ENCODE results near the gene BRAT1.

BRAT1 gene

DNA sequence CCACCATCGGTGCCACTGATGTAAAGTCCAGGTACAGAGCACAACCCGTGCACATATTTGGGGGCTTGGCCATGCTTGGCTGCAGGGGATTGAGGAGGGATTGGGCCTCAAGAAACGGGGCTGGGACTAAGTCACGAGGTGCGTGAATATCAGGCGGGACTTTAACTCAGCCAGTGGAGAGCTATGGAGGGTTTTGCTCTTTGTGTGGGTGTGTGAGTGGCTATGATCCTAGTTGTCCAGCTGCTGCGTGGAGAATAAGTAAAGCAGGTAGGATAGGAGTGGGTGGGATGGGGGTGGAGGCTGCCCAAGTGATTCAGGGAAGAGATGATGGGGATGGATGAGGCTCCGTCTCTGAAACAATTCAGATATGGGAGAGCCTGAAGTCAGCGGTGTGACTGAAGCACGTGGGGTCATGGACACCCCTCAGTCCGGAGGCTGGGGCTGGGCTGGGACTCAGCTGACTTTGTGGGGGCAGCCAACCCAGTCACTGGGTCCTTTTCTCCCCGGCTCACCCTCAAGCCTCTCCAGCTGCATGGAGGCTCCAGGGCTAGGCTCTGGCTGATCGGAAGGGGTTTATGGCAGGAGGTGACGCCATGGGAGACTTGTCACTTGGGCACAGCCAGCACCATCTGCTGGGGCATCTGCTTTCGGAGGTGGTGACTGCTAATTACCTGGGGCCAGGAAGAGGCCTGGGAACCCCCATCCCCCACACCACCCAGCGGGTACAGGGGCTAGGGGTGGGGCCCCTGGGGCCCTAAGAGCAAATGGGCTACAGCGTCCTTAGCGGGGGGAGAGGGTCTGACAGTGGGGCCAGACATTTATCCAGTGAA is 37.4 kb downstream of the BRAT1 start:
- Histone ChIP-seq H3K9ac (ENCODE audit: low read depth, low read length, poor library complexity, severe bottlenecking) (no peak overlapping the region), H3K9me2 (replicated peaks; ENCODE audit: low read depth, low read length) (no peaks in the 10 kb centered on the region), H2AFZ (ENCODE audit: low read length) (no peak overlapping the region), H3K27me3 (ENCODE audit: insufficient read depth, low read length, poor library complexity, severe bottlenecking) (no peaks in the 10 kb centered on the region), H3K4me2 (ENCODE audit: low read depth, low read length, poor library complexity, severe bottlenecking) (peak overlapping the region; percentile 85), H4K20me1 (ENCODE audit: insufficient read depth, low read length, poor library complexity, severe bottlenecking) (no peaks in the 10 kb centered on the region), H3F3A (ENCODE audit: low read depth) (no peaks in the 10 kb centered on the region), H3K79me2 (ENCODE audit: insufficient read depth, low read length) (no peaks in the 10 kb centered on the region), H3K9me3 (ENCODE audit: insufficient read depth, low read depth, low read length) (no peaks in the 10 kb centered on the region), H3K4me3 (ENCODE audit: low read length, poor library complexity, severe bottlenecking) (peak overlapping the region; percentile 69), H3K4me1 (ENCODE audit: insufficient read depth, low read length, poor library complexity, severe bottlenecking) (peaks cover 32% of the 10 kb centered on the region), H3K36me3 (ENCODE audit: insufficient read depth, low read length) (no peaks in the 10 kb centered on the region)
- no peak for TF ChIP-seq EZH2phosphoT487 (IDR thresholded peaks at IDR 0.05; ENCODE audit: borderline replicate concordance)
- TF ChIP-seq, protein P1, sequence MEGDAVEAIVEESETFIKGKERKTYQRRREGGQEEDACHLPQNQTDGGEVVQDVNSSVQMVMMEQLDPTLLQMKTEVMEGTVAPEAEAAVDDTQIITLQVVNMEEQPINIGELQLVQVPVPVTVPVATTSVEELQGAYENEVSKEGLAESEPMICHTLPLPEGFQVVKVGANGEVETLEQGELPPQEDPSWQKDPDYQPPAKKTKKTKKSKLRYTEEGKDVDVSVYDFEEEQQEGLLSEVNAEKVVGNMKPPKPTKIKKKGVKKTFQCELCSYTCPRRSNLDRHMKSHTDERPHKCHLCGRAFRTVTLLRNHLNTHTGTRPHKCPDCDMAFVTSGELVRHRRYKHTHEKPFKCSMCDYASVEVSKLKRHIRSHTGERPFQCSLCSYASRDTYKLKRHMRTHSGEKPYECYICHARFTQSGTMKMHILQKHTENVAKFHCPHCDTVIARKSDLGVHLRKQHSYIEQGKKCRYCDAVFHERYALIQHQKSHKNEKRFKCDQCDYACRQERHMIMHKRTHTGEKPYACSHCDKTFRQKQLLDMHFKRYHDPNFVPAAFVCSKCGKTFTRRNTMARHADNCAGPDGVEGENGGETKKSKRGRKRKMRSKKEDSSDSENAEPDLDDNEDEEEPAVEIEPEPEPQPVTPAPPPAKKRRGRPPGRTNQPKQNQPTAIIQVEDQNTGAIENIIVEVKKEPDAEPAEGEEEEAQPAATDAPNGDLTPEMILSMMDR (conservative IDR thresholded peaks at IDR 0.05; ENCODE audit: low read length) = no peak

DNA sequence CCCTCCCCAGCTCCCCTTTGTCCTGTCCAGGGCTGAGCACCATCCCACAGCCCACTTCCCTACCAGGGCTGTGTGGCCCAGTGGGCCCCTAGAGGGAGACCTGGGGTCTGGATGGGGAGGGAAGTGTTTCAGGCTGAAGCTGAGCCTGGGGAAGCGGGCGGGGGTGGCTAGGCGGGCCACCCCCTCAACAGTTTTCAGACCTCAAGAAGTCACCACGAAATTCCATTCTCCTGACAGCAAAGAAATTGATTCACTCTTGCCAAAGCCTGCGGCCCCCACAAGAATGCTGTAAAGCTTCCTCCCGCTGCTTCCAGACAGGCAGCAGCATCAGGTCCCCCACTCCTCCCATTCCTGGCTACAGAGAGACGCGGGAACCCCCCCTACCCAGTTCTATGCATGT is 38.3 kb downstream of the BRAT1 start:
- no peak overlapping the region for H2AFZ ChIP-seq (ENCODE audit: low read length)
- no peak overlapping the region for H3K4me2 ChIP-seq (ENCODE audit: low read depth, low read length, poor library complexity, severe bottlenecking)
- H3K9ac ChIP-seq (ENCODE audit: low read depth, low read length, poor library complexity, severe bottlenecking) = no peak overlapping the region

GRCh38 chr7:2516194-2516555 is 39.1 kb downstream of the BRAT1 start:
- no peaks in the 10 kb centered on the region for H3K79me2 ChIP-seq (ENCODE audit: insufficient read depth, low read length)
- H3K4me1 ChIP-seq (ENCODE audit: insufficient read depth, low read length, poor library complexity, severe bottlenecking) = peaks cover 16% of the 10 kb centered on the region
- no peaks in the 10 kb centered on the region for H3K9me3 ChIP-seq (ENCODE audit: insufficient read depth, low read depth, low read length)
- no peak overlapping the region for H3K4me3 ChIP-seq (ENCODE audit: low read length, poor library complexity, severe bottlenecking)
- H3K4me2 ChIP-seq (ENCODE audit: low read depth, low read length, poor library complexity, severe bottlenecking) = no peak overlapping the region
- H2AFZ ChIP-seq (ENCODE audit: low read length) = no peak overlapping the region
- H3K36me3 ChIP-seq (ENCODE audit: insufficient read depth, low read length) = no peaks in the 10 kb centered on the region
- TF ChIP-seq, protein P1 (conservative IDR thresholded peaks at IDR 0.05; ENCODE audit: low read length) = no peak
- TF ChIP-seq EZH2phosphoT487 (IDR thresholded peaks at IDR 0.05; ENCODE audit: borderline replicate concordance) = no peak
- H3K9ac ChIP-seq (ENCODE audit: low read depth, low read length, poor library complexity, severe bottlenecking) = no peak overlapping the region
- no peaks in the 10 kb centered on the region for H3K27me3 ChIP-seq (ENCODE audit: insufficient read depth, low read length, poor library complexity, severe bottlenecking)
- H3K9me2 ChIP-seq (replicated peaks; ENCODE audit: low read depth, low read length) = no peaks in the 10 kb centered on the region
- no peaks in the 10 kb centered on the region for H3F3A ChIP-seq (ENCODE audit: low read depth)
- no peaks in the 10 kb centered on the region for H4K20me1 ChIP-seq (ENCODE audit: insufficient read depth, low read length, poor library complexity, severe bottlenecking)

More for the DNA sequence above, 38.3 kb downstream of the BRAT1 start:
- H3K79me2 ChIP-seq (ENCODE audit: insufficient read depth, low read length) = no peaks in the 10 kb centered on the region
- H3K9me2 ChIP-seq (replicated peaks; ENCODE audit: low read depth, low read length) = no peaks in the 10 kb centered on the region
- no peaks in the 10 kb centered on the region for H3F3A ChIP-seq (ENCODE audit: low read depth)
- H3K4me3 ChIP-seq (ENCODE audit: low read length, poor library complexity, severe bottlenecking) = no peak overlapping the region
- no peaks in the 10 kb centered on the region for H3K27me3 ChIP-seq (ENCODE audit: insufficient read depth, low read length, poor library complexity, severe bottlenecking)
- no peaks in the 10 kb centered on the region for H3K9me3 ChIP-seq (ENCODE audit: insufficient read depth, low read depth, low read length)
- no peaks in the 10 kb centered on the region for H3K36me3 ChIP-seq (ENCODE audit: insufficient read depth, low read length)
- H3K4me1 ChIP-seq (ENCODE audit: insufficient read depth, low read length, poor library complexity, severe bottlenecking) = peaks cover 25% of the 10 kb centered on the region
- no peaks in the 10 kb centered on the region for H4K20me1 ChIP-seq (ENCODE audit: insufficient read depth, low read length, poor library complexity, severe bottlenecking)
- TF ChIP-seq, protein P1 (conservative IDR thresholded peaks at IDR 0.05; ENCODE audit: low read length) = no peak
- TF ChIP-seq EZH2phosphoT487 (IDR thresholded peaks at IDR 0.05; ENCODE audit: borderline replicate concordance) = no peak

Data from Loucy (cell line).